Cardiac fibroblast (primary cell): ENCODE data around the gene KATNBL1.

Source experiments
- DNase-seq, 2 donors: peaks; one replicate each; pipeline versions ENCODE4 v3.0.0 to v3.0.0-alpha.2; 2010; ENCODE audit warnings: low read depth in 2 of 2
- H3K4me3 ChIP-seq, 2 donors: replicated peaks in 1 of 2; 1 replicate in 1 of 2; 2 replicates in 1 of 2; pipeline ENCODE4 v1.5.1; 2011; ENCODE audit warnings: low read depth in 2 of 2, low read length in 2 of 2, mild to moderate bottlenecking in 2 of 2, moderate library complexity in 1 of 2
- TF ChIP-seq, protein P1 (sequence below): IDR thresholded peaks from one replicate; pipeline ENCODE4 v1.5.1; 2011; ENCODE audit warnings: low read depth, mild to moderate bottlenecking, low read length, inconsistent platforms

The KATNBL1 gene

DNA sequence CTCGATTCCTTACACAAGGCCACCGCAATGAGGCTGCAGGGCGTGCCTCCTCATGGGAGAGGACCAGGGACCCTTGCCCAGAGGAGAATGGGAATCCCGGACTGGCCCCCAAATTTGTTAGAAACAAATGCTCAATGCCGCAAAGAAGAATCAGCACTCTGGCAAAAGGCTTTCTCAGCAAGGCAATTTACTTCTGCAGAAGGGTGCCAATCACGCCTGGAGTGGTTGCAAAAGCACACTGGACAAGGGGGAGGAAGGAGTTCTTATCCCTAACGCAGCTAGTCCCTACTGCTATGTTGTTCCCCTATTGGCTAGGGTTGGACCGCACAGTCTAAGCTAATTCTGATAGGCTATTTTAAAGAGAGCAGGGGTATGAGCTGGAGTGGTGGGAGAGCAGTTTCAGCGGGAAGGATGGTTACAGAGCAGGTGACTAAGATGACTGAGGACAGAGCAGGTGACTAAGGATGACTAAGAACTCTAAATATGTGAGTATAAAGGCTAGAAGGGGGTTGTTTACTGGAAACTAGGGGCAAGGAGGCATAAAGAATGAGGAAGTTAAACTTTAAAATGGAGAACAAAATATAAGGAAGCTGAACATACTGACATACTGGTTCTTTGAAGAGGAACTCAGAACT is 48.5 kb downstream of the KATNBL1 start:
- TF ChIP-seq, protein P1, sequence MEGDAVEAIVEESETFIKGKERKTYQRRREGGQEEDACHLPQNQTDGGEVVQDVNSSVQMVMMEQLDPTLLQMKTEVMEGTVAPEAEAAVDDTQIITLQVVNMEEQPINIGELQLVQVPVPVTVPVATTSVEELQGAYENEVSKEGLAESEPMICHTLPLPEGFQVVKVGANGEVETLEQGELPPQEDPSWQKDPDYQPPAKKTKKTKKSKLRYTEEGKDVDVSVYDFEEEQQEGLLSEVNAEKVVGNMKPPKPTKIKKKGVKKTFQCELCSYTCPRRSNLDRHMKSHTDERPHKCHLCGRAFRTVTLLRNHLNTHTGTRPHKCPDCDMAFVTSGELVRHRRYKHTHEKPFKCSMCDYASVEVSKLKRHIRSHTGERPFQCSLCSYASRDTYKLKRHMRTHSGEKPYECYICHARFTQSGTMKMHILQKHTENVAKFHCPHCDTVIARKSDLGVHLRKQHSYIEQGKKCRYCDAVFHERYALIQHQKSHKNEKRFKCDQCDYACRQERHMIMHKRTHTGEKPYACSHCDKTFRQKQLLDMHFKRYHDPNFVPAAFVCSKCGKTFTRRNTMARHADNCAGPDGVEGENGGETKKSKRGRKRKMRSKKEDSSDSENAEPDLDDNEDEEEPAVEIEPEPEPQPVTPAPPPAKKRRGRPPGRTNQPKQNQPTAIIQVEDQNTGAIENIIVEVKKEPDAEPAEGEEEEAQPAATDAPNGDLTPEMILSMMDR = no peak
- no peak overlapping the region for H3K4me3 ChIP-seq
- peak in 1 of 2 donors; percentile 38 for DNase-seq

DNA sequence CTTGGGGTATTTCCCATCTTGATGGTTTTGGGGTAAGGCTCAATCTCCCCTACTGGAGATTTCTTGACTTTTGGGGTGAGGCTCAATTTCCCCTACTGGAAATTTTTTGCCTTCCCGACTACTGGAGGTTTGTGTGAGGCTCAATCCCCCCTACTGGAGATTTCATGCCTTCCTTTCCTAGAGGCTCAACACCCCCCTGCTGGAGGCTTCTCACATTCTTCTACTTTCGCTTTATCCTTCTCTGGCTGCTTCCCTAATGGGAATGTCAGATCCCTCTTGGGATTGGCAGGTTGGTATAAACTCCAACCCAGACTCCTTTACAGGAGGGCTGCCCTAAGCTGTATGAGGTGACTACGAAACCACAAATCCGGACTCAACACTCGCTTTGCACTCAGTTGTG is 49.2 kb downstream of the KATNBL1 start:
- DNase-seq = no peak
- H3K4me3 ChIP-seq = no peak overlapping the region
- TF ChIP-seq, protein P1 = no peak

DNA sequence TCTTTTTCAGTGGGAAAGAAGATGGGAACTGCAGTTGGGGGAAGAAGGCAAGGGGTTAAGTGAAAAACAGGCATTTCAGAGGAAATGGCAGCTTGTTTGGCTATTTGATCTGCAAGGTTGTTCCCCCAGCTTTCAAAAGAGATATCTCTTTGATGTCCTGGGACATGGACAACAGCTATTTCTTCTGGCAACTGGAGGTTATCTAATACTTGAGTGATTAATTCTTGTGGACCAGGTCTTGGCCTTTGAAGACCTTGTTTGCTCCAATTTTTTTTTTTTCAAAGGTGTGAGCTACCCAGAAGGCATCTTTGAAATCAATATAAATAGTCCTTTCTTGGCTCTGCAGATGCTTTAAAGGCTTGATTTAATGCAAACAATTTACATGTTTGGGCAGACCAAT is 51.5 kb downstream of the KATNBL1 start:
- DNase-seq = no peak
- TF ChIP-seq, protein P1 = no peak
- H3K4me3 ChIP-seq = no peak overlapping the region

DNA sequence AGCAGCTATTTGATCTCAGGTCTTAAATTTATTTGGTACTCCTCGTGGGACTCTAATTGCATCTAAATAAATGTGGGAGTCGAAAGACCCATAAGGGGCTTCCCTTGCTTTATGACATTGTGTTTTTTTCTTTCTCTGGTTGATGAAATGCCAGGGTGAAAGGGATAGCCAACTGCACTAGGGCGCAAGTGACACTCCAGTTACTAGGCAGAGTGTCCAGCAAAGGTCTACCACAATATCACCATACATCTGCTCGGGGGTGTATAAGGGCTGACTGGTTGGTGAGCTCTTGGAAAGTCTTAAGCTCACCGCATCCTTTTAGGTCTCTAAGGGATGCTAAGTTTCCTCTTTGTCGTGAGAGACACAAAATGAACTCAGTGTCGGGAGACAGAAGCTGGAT is 54.0 kb downstream of the KATNBL1 start:
- TF ChIP-seq, protein P1 = no peak
- H3K4me3 ChIP-seq = no peak overlapping the region
- no peak for DNase-seq

GRCh38 chr15:34154725-34155204 is 55.1 kb downstream of the KATNBL1 start:
- no peak overlapping the region for H3K4me3 ChIP-seq
- TF ChIP-seq, protein P1 = no peak
- peak; percentile 4 to 76 for DNase-seq

- peak; percentile 29 to 60 for DNase-seq
- H3K4me3 ChIP-seq = no peak overlapping the region
- TF ChIP-seq, protein P1 = no peak
These were observed 62.3 kb downstream of the KATNBL1 start for GRCh38 chr15:34147371-34148140.
